ENCODE results near the gene STAB2. TPM values are rescaled to one million over a fixed set of nuclear protein-coding genes. Genes with fewer than 3 reads are reported as not detected.

STAB2 gene
- total and polyA plus RNA-seq, 4 donors: 3.4 to 42.6 (median 16.6) TPM

DNA sequence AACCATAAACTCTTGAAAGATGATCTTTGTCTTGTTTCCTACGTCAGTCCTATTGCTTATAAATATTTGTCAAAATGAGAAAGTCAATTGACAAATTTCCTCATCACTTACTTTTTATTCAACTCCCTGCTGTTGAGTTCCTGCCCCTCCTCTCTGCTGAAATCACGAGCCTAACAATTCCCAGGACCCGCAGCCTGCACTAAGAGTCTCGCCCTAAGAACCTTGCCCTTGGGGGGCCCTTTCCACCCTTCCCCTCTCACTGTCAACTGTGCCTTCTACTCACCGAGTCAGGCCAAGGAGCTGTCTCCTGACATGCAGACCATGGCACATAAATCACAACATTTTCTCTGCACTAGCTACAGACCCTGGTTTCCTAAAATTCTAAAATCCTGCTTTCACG lies 99.0 kb downstream of the STAB2 start:
- TF ChIP-seq JUND (IDR thresholded peaks at IDR 0.05) (no peak), REST (IDR thresholded peaks at IDR 0.05) (no peak), EGR1 (IDR thresholded peaks at IDR 0.05; ENCODE audit: low read depth in 2 of 2) (no peak), YY1 (IDR thresholded peaks at IDR 0.05) (no peak), RXRA (IDR thresholded peaks at IDR 0.05) (no peak), HNF4G (IDR thresholded peaks at IDR 0.05) (no peak), ATF3 (IDR thresholded peaks at IDR 0.05) (no peak), RAD21 (IDR thresholded peaks at IDR 0.05) (no peak), GABPA (IDR thresholded peaks at IDR 0.05 in 1 of 2, conservative IDR thresholded peaks at IDR 0.05 in 1 of 2) (no peak), NR2F2 (IDR thresholded peaks at IDR 0.05) (no peak), TAF1 (conservative IDR thresholded peaks at IDR 0.05) (no peak), FOXA2 (IDR thresholded peaks at IDR 0.05) (no peak), SP1 (IDR thresholded peaks at IDR 0.05) (no peak)
- TF ChIP-seq, protein P1, sequence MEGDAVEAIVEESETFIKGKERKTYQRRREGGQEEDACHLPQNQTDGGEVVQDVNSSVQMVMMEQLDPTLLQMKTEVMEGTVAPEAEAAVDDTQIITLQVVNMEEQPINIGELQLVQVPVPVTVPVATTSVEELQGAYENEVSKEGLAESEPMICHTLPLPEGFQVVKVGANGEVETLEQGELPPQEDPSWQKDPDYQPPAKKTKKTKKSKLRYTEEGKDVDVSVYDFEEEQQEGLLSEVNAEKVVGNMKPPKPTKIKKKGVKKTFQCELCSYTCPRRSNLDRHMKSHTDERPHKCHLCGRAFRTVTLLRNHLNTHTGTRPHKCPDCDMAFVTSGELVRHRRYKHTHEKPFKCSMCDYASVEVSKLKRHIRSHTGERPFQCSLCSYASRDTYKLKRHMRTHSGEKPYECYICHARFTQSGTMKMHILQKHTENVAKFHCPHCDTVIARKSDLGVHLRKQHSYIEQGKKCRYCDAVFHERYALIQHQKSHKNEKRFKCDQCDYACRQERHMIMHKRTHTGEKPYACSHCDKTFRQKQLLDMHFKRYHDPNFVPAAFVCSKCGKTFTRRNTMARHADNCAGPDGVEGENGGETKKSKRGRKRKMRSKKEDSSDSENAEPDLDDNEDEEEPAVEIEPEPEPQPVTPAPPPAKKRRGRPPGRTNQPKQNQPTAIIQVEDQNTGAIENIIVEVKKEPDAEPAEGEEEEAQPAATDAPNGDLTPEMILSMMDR (IDR thresholded peaks at IDR 0.05; ENCODE audit: low read depth, low read length, missing input control): no peak
- TF ChIP-seq, protein P2, sequence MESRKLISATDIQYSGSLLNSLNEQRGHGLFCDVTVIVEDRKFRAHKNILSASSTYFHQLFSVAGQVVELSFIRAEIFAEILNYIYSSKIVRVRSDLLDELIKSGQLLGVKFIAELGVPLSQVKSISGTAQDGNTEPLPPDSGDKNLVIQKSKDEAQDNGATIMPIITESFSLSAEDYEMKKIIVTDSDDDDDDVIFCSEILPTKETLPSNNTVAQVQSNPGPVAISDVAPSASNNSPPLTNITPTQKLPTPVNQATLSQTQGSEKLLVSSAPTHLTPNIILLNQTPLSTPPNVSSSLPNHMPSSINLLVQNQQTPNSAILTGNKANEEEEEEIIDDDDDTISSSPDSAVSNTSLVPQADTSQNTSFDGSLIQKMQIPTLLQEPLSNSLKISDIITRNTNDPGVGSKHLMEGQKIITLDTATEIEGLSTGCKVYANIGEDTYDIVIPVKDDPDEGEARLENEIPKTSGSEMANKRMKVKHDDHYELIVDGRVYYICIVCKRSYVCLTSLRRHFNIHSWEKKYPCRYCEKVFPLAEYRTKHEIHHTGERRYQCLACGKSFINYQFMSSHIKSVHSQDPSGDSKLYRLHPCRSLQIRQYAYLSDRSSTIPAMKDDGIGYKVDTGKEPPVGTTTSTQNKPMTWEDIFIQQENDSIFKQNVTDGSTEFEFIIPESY (IDR thresholded peaks at IDR 0.05): no peak
- TF ChIP-seq, protein P3, sequence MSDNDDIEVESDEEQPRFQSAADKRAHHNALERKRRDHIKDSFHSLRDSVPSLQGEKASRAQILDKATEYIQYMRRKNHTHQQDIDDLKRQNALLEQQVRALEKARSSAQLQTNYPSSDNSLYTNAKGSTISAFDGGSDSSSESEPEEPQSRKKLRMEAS (IDR thresholded peaks at IDR 0.05): no peak
- no peaks in the 10 kb centered on the region for H3K36me3 ChIP-seq (ENCODE audit: control insufficient read depth in 4 of 4, insufficient read depth in 3 of 4, low read depth in 1 of 4, low read length in 3 of 4)
- no peaks in the 10 kb centered on the region for H3K4me1 ChIP-seq (ENCODE audit: control insufficient read depth in 4 of 4, insufficient read depth in 4 of 4, low read length in 3 of 4)
- no peaks in the 10 kb centered on the region for H3K9me3 ChIP-seq (ENCODE audit: control insufficient read depth in 4 of 4, low read length in 3 of 4)
- DNase-seq (ENCODE audit: low spot score): no peak
- H3K27me3 ChIP-seq (ENCODE audit: control insufficient read depth in 4 of 4, insufficient read depth in 4 of 4, low read length in 3 of 4): no peaks in the 10 kb centered on the region
- no peak overlapping the region for H3K4me3 ChIP-seq (ENCODE audit: low read depth in 1 of 3, low read length in 3 of 3)
- no peak overlapping the region for H3K27ac ChIP-seq (ENCODE audit: low read depth in 1 of 2, low read length in 2 of 2)
- WGBS: 71% methylated on average over 6 of the region's 6 CpGs
- H3K9ac ChIP-seq (ENCODE audit: low read depth in 1 of 2, low read length in 2 of 2): no peak overlapping the region

- no peak overlapping the region for H3K27ac ChIP-seq (ENCODE audit: low read depth in 1 of 2, low read length in 2 of 2)
- H3K9ac ChIP-seq (ENCODE audit: low read depth in 1 of 2, low read length in 2 of 2): no peak overlapping the region
- no peak overlapping the region for H3K4me3 ChIP-seq (ENCODE audit: low read depth in 1 of 3, low read length in 3 of 3)
- no peak for DNase-seq (ENCODE audit: low spot score)
- WGBS: 80% methylated on average over 2 of the region's 2 CpGs
- H3K9me3 ChIP-seq (ENCODE audit: control insufficient read depth in 4 of 4, low read length in 3 of 4): no peaks in the 10 kb centered on the region
- no peaks in the 10 kb centered on the region for H3K4me1 ChIP-seq (ENCODE audit: control insufficient read depth in 4 of 4, insufficient read depth in 4 of 4, low read length in 3 of 4)
- no peaks in the 10 kb centered on the region for H3K36me3 ChIP-seq (ENCODE audit: control insufficient read depth in 4 of 4, insufficient read depth in 3 of 4, low read depth in 1 of 4, low read length in 3 of 4)
- no peaks in the 10 kb centered on the region for H3K27me3 ChIP-seq (ENCODE audit: control insufficient read depth in 4 of 4, insufficient read depth in 4 of 4, low read length in 3 of 4)
- TF ChIP-seq HNF4A (conservative IDR thresholded peaks at IDR 0.05) (no peak), NR2F2 (IDR thresholded peaks at IDR 0.05) (no peak), GABPA (IDR thresholded peaks at IDR 0.05 in 1 of 2, conservative IDR thresholded peaks at IDR 0.05 in 1 of 2) (no peak), JUND (IDR thresholded peaks at IDR 0.05) (no peak), TAF1 (conservative IDR thresholded peaks at IDR 0.05) (no peak), FOXA2 (IDR thresholded peaks at IDR 0.05) (no peak), RXRA (IDR thresholded peaks at IDR 0.05) (no peak), FOXA1 (IDR thresholded peaks at IDR 0.05) (no peak), SP1 (IDR thresholded peaks at IDR 0.05) (no peak), REST (IDR thresholded peaks at IDR 0.05) (no peak)
- TF ChIP-seq, protein P1 (IDR thresholded peaks at IDR 0.05; ENCODE audit: low read depth, low read length, missing input control): no peak
- TF ChIP-seq, protein P3 (IDR thresholded peaks at IDR 0.05): no peak
Measured at GRCh38 chr12:103687253-103687652, 100.2 kb downstream of the STAB2 start.

Data from liver (tissue), 9 donors.